Stimulated activated naive CD8-positive, alpha-beta T cell treated with anti-CD3 and anti-CD28 coated beads, Interleukin-15, Interleukin-2, amounts not matched to agents 100 ng/mL and 50 ng/mL, for 24 hours (primary cell): ENCODE data around the gene WNT4.

Source experiments
- H3K27ac Mint-ChIP-seq: one replicate; pipeline ENCODE4 v1.8.0; 2021; ENCODE audit warnings: mild to moderate bottlenecking, mixed read lengths
- H3K27me3 Mint-ChIP-seq: one replicate; pipeline ENCODE4 v1.8.0; 2021; ENCODE audit warnings: mixed read lengths
- H3K36me3 Mint-ChIP-seq: one replicate; pipeline ENCODE4 v1.8.0; 2021; ENCODE audit warnings: low read depth, mixed read lengths
- H3K4me1 Mint-ChIP-seq: one replicate; pipeline ENCODE4 v1.8.0; 2021; ENCODE audit warnings: low read depth, mixed read lengths
- H3K4me3 Mint-ChIP-seq: one replicate; pipeline ENCODE4 v1.8.0; 2021; ENCODE audit warnings: mild to moderate bottlenecking, mixed read lengths
- H3K9me3 Mint-ChIP-seq: one replicate; pipeline ENCODE4 v1.8.0; 2021; ENCODE audit warnings: mixed read lengths

The WNT4 gene

DNA sequence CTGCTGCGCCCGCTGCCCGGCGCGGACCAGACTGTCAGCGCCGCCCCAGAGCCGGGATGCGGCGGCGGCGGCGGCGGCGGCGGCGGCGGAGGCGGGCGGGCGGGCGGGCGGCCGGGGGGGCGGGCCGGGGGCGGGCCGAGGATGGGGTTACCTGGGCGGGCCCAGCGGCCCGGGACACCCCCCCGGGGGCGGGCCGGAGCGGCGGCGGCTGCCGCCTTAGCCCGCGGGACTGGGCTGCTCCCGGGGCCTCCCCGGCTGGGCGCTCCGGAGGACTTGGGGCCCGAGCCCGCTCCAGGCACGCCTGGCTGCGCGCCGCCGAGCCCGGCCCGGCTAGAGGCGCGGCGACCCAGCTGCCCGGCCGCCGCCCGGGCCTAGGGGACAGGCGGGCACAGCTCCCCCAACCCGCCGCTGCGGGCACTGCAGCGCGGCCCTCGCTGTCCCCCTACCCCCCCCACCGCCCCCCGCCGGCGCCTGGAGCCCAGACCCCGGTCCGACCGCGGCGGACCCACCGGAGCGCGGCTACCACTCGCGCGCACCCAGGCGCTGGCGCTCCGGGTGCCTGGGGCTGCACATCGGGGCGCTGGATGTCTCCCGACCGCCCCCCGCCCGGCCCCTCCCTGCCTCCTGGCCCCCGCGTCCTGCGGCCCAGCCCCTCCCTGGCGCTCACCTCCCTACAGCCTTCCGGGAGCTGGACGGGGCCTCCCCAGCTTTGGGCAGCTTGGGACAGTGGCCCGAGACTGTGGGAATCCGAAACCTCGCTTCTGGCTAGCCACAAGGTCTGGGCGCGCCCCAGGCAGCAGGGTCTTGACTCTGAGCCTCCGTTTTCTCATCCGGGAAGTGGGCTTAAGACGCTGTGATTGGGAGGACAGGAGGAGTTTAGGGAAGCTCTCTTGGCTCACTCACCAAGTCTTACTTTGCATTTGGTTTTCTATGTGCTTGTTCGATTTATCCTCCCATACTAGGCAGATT lies at the start of gene WNT4:
WNT4 (minus strand) TSS at position 33 of the 969 bp plus-strand sequence. CDS start 175 bp downstream, outside the sequence.
- Mint-ChIP-seq H3K9me3 (no peaks in the 10 kb centered on the region), H3K4me1 (peaks cover 4% of the 10 kb centered on the region), H3K36me3 (no peaks in the 10 kb centered on the region), H3K27me3 (peaks cover 61% of the 10 kb centered on the region), H3K4me3 (peak within 1 kb of the TSS; percentile 47), H3K27ac (no peak within 1 kb of the TSS)

DNA sequence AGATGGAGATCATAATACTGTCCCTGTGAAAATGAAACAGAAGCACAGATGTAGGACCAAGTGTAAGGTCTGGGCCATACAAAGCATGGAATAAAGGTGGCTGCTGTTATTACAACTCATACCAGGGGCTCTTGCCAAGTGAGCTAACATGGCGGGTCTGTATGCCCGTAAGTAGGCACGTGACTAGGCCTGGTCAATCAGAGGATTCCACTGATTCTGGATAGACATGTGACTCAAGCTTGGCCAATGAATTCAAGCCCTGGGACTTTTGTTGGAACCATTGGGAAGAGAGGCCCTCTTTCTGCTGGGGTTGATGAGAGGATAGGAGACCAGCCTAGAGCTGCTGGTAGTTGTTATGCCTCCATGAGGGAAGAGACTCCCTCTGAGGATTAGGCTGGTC lies 47.8 kb upstream of the WNT4 start:
- Mint-ChIP-seq H3K27ac (no peak overlapping the region), H3K4me3 (no peak overlapping the region), H3K36me3 (no peaks in the 10 kb centered on the region), H3K27me3 (peaks cover 6% of the 10 kb centered on the region), H3K4me1 (no peaks in the 10 kb centered on the region), H3K9me3 (no peaks in the 10 kb centered on the region)

DNA sequence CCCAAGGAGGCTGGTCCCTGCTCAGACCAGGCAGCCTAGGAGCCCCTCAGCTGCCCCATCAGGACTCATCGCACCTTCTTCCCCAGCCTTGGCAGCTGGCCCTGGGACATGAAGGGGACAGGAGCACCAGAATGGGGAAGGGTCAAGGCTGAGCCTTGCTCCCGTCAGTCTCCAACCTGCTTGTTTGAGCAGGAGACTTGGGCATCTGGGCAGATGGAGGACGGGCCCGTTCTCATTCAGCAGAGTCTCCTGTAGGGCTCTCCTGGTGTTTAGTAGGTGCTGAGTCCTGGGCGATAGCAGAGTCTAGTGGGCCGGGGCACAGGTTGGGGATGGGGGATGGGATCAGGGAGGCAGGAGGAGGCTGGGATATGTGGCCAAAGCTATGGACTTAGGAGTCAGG lies 47.4 kb upstream of the WNT4 start:
- Mint-ChIP-seq H3K9me3 (no peaks in the 10 kb centered on the region), H3K27me3 (peaks cover 10% of the 10 kb centered on the region), H3K4me3 (no peak overlapping the region), H3K36me3 (no peaks in the 10 kb centered on the region), H3K27ac (no peak overlapping the region), H3K4me1 (no peaks in the 10 kb centered on the region)

DNA sequence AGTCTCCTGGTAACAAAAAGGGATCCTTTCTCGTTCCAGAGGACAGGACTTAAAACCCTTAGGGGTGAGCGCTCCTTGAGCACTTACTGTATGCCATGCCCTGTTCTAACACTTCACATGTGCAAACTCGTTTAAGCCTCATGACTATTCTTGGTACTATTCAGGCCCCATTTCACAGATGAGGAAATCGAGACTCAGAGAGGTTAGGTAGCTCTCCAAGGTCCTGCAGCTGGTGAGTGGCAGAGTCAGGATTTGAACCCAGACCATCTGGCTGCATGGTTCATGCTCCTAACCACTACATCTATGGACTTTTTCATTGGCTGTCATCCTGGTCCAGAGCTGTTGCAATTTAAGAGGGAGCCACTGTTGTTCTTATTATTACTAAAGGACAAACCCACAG lies 46.7 kb upstream of the WNT4 start:
- no peak overlapping the region for H3K27ac Mint-ChIP-seq
- no peaks in the 10 kb centered on the region for H3K36me3 Mint-ChIP-seq
- H3K4me1 Mint-ChIP-seq = no peaks in the 10 kb centered on the region
- H3K4me3 Mint-ChIP-seq = no peak overlapping the region
- H3K27me3 Mint-ChIP-seq = peaks cover 12% of the 10 kb centered on the region
- H3K9me3 Mint-ChIP-seq = no peaks in the 10 kb centered on the region

GRCh38 chr1:22188914-22189313 lies 46.0 kb upstream of the WNT4 start:
- Mint-ChIP-seq H3K27me3 (peaks cover 16% of the 10 kb centered on the region), H3K36me3 (no peaks in the 10 kb centered on the region), H3K4me3 (no peak overlapping the region), H3K27ac (no peak overlapping the region), H3K9me3 (no peaks in the 10 kb centered on the region), H3K4me1 (no peaks in the 10 kb centered on the region)

DNA sequence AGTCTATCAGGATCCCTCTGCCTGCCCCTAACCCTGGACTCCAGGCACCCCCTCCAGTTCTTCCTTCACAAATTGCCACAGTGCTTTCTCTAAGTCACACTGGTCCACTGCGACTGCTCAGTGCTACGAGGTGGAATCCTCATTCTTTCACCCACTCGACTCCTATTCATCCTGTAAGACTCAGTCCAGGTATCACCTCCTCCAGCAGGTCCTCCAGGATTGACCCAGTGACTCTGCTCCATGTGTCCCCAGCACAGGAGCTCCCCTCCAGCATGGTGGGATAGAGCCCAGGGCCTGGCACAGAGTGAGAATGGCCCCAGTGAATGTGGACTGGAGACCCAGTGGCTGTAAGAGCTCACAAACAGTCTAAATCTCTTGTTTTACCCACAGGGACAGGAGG lies 45.5 kb upstream of the WNT4 start:
- Mint-ChIP-seq H3K36me3 (no peaks in the 10 kb centered on the region), H3K27ac (no peak overlapping the region), H3K4me3 (no peak overlapping the region), H3K9me3 (no peaks in the 10 kb centered on the region), H3K27me3 (peaks cover 16% of the 10 kb centered on the region), H3K4me1 (no peaks in the 10 kb centered on the region)

- no peaks in the 10 kb centered on the region for H3K9me3 Mint-ChIP-seq
- H3K27me3 Mint-ChIP-seq = peaks cover 29% of the 10 kb centered on the region
- no peak overlapping the region for H3K27ac Mint-ChIP-seq
- no peaks in the 10 kb centered on the region for H3K36me3 Mint-ChIP-seq
- H3K4me1 Mint-ChIP-seq = no peaks in the 10 kb centered on the region
- H3K4me3 Mint-ChIP-seq = no peak overlapping the region
These were observed 43.4 kb upstream of the WNT4 start for GRCh38 chr1:22186311-22186710.

- no peaks in the 10 kb centered on the region for H3K9me3 Mint-ChIP-seq
These were observed 42.2 kb upstream of the WNT4 start for GRCh38 chr1:22184892-22185612.

DNA sequence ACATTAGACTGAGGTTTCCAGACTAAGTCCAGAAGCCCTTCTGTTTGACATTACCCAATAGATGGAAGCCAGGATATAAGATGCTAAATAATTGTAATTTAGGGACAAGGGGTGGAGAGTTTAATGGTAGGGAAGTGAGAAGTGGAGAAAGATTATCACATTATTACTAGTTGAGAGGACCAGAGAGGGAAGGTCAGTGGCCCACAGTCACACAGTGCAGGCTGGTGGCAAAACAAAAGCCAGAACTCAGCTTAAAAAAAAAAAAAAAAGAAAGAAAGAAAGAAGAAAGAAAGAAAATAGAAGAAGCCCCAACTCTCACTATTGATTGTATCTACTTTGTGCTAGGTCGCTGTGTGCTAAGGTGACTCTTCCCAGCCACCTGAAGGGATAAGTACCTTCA lies 41.6 kb upstream of the WNT4 start:
- Mint-ChIP-seq H3K9me3 (no peaks in the 10 kb centered on the region), H3K27me3 (peaks cover 32% of the 10 kb centered on the region), H3K4me3 (no peak overlapping the region), H3K4me1 (no peaks in the 10 kb centered on the region), H3K36me3 (no peaks in the 10 kb centered on the region), H3K27ac (no peak overlapping the region)

More at GRCh38 chr1:22184892-22185612, 42.2 kb upstream of the WNT4 start:
- Mint-ChIP-seq H3K36me3 (no peaks in the 10 kb centered on the region), H3K4me1 (no peaks in the 10 kb centered on the region), H3K4me3 (no peak overlapping the region), H3K27me3 (peaks cover 31% of the 10 kb centered on the region), H3K27ac (no peak overlapping the region)

DNA sequence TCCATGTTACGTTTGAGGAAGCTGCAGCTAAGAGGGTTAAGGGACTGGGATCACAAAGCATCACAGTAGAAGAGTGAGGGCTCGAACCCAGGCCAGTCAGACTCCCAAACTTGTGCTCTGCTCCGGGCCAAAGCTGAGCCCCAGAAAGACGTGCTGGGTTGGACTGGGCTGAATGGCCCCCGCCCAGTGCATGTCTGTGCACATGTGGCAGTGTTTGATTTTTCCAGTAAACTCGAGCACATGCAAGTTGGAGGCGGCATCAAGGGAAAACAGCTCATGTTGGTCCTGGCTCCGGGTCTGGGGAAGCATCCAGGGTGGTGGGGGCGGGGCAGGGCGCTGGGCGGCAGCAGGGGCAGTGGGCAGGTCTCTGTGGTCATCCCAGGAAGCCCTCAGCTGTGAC lies 39.8 kb upstream of the WNT4 start:
- Mint-ChIP-seq H3K4me1 (peaks cover 9% of the 10 kb centered on the region), H3K9me3 (no peaks in the 10 kb centered on the region), H3K4me3 (no peak overlapping the region), H3K27ac (no peak overlapping the region), H3K27me3 (peaks cover 31% of the 10 kb centered on the region), H3K36me3 (no peaks in the 10 kb centered on the region)

DNA sequence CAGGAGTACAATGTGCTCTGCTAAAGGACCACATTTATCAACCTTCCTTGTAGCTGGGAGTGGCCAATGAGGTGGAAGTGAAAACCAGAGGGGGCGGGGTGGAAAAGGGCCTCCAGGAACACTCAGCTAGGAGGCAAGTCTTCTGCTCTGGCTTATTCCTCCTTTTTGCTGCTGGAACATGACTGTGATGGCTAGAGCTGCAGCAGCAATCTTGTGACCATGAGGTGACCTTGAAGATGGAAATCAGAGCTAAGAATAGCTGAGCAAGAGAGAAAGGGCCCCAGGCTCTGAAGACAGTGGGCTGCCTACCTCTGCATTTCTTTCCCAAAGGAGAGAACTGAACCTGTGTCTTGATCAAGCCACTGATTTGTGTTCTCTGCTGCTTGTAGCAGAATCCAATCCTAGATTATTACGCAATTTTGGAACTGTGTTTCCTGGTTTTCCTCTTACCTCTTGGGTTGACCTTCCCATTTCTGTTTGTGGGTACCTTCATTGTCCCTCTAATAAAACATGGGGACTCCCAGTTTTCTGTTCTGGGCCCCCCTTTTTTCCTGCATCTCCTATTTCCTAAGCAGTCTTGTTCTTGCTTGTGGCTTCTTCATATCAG lies 36.4 kb upstream of the WNT4 start:
- peaks cover 21% of the 10 kb centered on the region for H3K27me3 Mint-ChIP-seq
- no peak overlapping the region for H3K4me3 Mint-ChIP-seq
- H3K4me1 Mint-ChIP-seq = peaks cover 30% of the 10 kb centered on the region
- no peaks in the 10 kb centered on the region for H3K9me3 Mint-ChIP-seq
- no peaks in the 10 kb centered on the region for H3K36me3 Mint-ChIP-seq
- no peak overlapping the region for H3K27ac Mint-ChIP-seq

- H3K27ac Mint-ChIP-seq = peak overlapping the region; percentile 26
- H3K27me3 Mint-ChIP-seq = peaks cover 14% of the 10 kb centered on the region
- H3K36me3 Mint-ChIP-seq = no peaks in the 10 kb centered on the region
- peaks cover 30% of the 10 kb centered on the region for H3K4me1 Mint-ChIP-seq
- no peak overlapping the region for H3K4me3 Mint-ChIP-seq
- no peaks in the 10 kb centered on the region for H3K9me3 Mint-ChIP-seq
These were observed 34.6 kb upstream of the WNT4 start for GRCh38 chr1:22177354-22178003.

DNA sequence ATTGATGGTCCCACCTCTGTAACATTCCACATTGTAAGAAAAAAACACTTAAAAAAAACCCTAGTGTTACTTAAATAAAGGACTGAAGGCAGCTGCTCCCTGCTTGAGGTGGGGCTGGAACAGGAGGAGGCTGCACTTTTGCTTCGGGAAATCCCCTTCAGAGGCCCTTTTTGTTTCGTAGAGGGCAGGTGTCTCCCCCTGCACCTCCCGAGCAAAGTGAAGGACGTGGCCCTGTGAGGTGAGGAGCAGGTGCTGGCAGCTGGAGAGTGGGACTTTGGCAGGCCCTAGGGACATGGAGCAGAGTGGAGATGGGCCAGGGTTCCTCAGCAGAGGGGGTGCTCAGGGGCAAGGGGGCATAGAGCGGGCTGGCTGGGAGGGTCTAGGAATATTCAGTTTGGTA lies 33.4 kb upstream of the WNT4 start:
- no peaks in the 10 kb centered on the region for H3K9me3 Mint-ChIP-seq
- H3K4me3 Mint-ChIP-seq = no peak overlapping the region
- no peak overlapping the region for H3K27ac Mint-ChIP-seq
- H3K4me1 Mint-ChIP-seq = peaks cover 30% of the 10 kb centered on the region
- no peaks in the 10 kb centered on the region for H3K36me3 Mint-ChIP-seq
- peaks cover 8% of the 10 kb centered on the region for H3K27me3 Mint-ChIP-seq

GRCh38 chr1:22174446-22175220 lies 31.7 kb upstream of the WNT4 start:
- Mint-ChIP-seq H3K36me3 (no peaks in the 10 kb centered on the region), H3K9me3 (no peaks in the 10 kb centered on the region), H3K27ac (no peak overlapping the region), H3K4me3 (no peak overlapping the region), H3K4me1 (peaks cover 30% of the 10 kb centered on the region), H3K27me3 (peaks cover 4% of the 10 kb centered on the region)
